Right cardiac atrium (tissue), 5 donors: Measurements from ENCODE around the gene CTNND2. TPM values are rescaled to one million over a fixed set of nuclear protein-coding genes. Genes with fewer than 3 reads are reported as not detected.

Experiments
- ATAC-seq, 2 donors: fragments of 200-7000 bp; cut with Tn5 transposase; one replicate each; pipeline versions ENCODE4 v1.8.0 to v1.9.1; 2020; ENCODE audit warnings: moderate library complexity in 2 of 2, mild to moderate bottlenecking in 1 of 2
- DNase-seq, 3 donors: peaks; one replicate each; pipeline ENCODE4 v3.0.0-alpha.2; 2020
- H3K27ac ChIP-seq: one replicate; pipeline ENCODE4 v1.5.1; 2013; ENCODE audit warnings: mild to moderate bottlenecking, low read length, control low read depth, moderate library complexity
- H3K27me3 ChIP-seq: one replicate; pipeline ENCODE4 v1.6.1; 2013; ENCODE audit not compliant: control insufficient read depth, insufficient read depth
- H3K4me1 ChIP-seq: one replicate; pipeline ENCODE4 v1.6.1; 2013; ENCODE audit warnings: low read length; ENCODE audit not compliant: control insufficient read depth, insufficient read depth
- H3K4me3 ChIP-seq: one replicate; pipeline ENCODE4 v1.5.1; 2013; ENCODE audit warnings: low read length, control low read depth
- H3K9me3 ChIP-seq: one replicate; pipeline ENCODE4 v1.6.1; 2013; ENCODE audit warnings: low read length; ENCODE audit not compliant: control insufficient read depth
- WGBS: extraction: QIAGEN DNeasy Blood & Tissue Kit; methylation state at CpG from one replicate; pipeline ENCODE4 v1.1.7; 2013; 5-methylcytosine and 5-hydroxymethylcytosine counted together
- intact Hi-C, 4 donors: fragments of 100-400 bp; cut with DNase I; formaldehyde crosslinking; loops; one replicate each; pipeline versions ENCODE4 v1.11.0 to v1.14.0; 2022 to 2023
- polyA plus RNA-seq: library from polyadenylated mRNA; stranded (reverse); fragments of 200-250 nt; gene quantifications from one replicate; pipeline ENCODE4 v1.2.3, GENCODE V29; 2013
- total RNA-seq, 4 donors: library from RNA; stranded (reverse); fragmentation: NEBNext Ultra II Directional; extraction: Animal tissue kit (Norgen Biotek cat#: 25700); gene quantifications; one replicate each; pipeline ENCODE4 v1.2.1, GENCODE V29; 2021
- donor health status: healthy with polysubstance abuse.
- donor health status: DM: no; HTN: yes; CAD: no.
- donor health status: DM: no; HTN: no; CAD: no.
- donor health status: DM: no; HTN: yes; CAD: no; lungs with severe emphysema.
- donor health status: DM: yes; HTN: yes; CAD: no.

CTNND2 gene
- total and polyA plus RNA-seq, 5 donors, result 2.6 to 14.0 (median 4.8) TPM

DNA sequence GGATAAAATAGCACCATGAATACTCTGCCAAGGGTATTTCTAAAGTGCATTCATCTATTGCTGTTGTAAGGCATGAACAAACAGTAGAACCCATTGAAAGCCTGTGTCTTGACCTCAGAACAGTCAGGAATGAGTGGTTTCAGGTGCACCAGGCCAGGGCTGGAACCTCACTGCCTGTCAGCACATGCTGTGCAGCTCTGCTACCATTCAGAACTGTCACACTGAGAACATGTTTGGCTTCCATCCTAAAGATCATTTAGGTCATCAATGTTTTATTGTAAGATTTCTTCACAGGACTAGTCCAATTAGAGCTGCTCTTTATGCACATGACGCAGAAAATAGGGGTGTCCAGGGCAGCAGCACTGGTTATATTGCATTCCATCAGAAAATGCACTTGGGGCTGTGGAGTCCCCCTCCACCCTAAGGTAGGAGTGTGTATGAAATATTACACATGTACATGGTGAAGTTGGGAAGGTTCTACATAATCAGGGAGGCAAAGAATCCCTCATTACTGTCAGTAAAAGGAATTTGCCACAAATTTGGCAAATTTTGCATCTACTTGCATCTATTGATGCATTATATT lies 408.0 kb downstream of the CTNND2 start:
- Histone ChIP-seq H3K4me3 (no peak overlapping the region), H3K27me3 (no peaks in the 10 kb centered on the region), H3K9me3 (peaks cover 2% of the 10 kb centered on the region), H3K27ac (no peak overlapping the region), H3K4me1 (peaks cover 1% of the 10 kb centered on the region)
- WGBS, result 85% methylated on average over 1 of the region's 1 CpG
- intact Hi-C loops, result loop anchor here in 1 of 4 donors (10.0 kb wide), 1 partner anchor 231 kb away; no protein-coding TSS in a partner anchor
- DNase-seq, result no peak
- ATAC-seq, result no peak

GRCh38 chr5:11494340-11494739 lies 409.9 kb downstream of the CTNND2 start:
- Histone ChIP-seq H3K4me3 (no peak overlapping the region), H3K4me1 (peaks cover 1% of the 10 kb centered on the region), H3K27me3 (no peaks in the 10 kb centered on the region), H3K27ac (no peak overlapping the region), H3K9me3 (peaks cover 2% of the 10 kb centered on the region)
- 24% methylated on average over 3 of the region's 3 CpGs for WGBS
- intact Hi-C loops, result loop anchor here in 1 of 4 donors (10.0 kb wide), 1 partner anchor 230 kb away; no protein-coding TSS in a partner anchor
- ATAC-seq (no peak), DNase-seq (no peak)

DNA sequence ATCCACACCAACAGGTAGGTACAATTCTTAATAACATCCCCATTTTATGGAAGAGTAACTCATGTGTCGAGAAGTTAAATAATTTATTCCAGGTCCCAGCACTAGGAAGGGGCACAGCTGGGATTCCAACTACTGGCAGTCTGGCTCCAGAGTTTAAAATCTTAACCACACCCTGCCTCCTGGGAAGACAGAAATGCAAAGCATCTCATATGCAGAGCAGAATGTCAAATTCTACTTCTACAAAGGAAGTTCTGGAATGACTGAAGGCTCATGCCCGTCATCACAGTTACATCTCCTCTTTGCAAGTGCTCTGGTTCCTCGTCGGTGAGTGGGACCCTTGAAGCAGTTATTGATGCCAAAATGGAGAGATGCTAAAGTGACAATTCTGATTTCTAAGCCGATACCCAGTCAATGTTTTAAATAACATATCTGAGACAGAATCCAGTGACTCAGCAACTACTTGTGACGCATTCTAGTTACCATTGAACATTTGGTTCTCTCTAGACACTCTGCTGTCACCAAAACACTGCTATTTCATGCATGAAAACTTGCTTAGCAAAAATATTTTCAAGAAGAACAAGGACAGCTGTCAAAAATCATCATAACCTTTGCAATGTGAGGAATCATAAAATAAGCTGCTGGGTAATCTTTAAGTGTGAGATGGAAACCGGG lies 412.7 kb downstream of the CTNND2 start:
- 75% methylated on average over 7 of the region's 7 CpGs for WGBS
- ATAC-seq (no peak), DNase-seq (no peak)
- Histone ChIP-seq H3K27ac (no peak overlapping the region), H3K9me3 (no peaks in the 10 kb centered on the region), H3K4me1 (peaks cover 1% of the 10 kb centered on the region), H3K4me3 (no peak overlapping the region), H3K27me3 (no peaks in the 10 kb centered on the region)
- intact Hi-C loops, result loop anchor here in 1 of 4 donors (10.0 kb wide), 1 partner anchor 227 kb away; no protein-coding TSS in a partner anchor

DNA sequence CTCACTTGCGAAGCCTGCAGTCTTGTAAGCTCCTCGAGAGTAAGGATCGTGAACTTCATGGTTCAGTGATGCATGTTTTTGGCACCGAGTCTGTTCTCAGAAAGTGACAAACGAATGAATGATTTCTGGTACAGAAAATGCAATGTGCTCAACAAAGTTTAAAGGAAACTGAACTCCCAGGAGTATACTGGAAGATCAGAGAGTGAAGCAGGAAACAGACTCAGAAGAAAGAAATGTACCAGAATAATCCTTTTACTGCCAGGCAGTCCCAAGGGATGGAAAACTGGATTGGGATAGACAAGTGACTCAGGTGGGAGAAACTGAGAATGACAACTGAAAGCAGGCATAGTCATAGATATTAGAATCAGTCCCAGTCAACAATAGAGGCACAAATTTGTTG lies 420.6 kb downstream of the CTNND2 start:
- 81% methylated on average over 5 of the region's 5 CpGs for WGBS
- no peak for DNase-seq
- Histone ChIP-seq H3K9me3 (no peaks in the 10 kb centered on the region), H3K4me1 (no peaks in the 10 kb centered on the region), H3K27ac (no peak overlapping the region), H3K4me3 (no peak overlapping the region), H3K27me3 (no peaks in the 10 kb centered on the region)
- ATAC-seq, result no peak
- intact Hi-C loops, result no loop called here

- no peak overlapping the region for H3K27ac ChIP-seq
These were observed 422.2 kb downstream of the CTNND2 start for GRCh38 chr5:11482011-11482410.

DNA sequence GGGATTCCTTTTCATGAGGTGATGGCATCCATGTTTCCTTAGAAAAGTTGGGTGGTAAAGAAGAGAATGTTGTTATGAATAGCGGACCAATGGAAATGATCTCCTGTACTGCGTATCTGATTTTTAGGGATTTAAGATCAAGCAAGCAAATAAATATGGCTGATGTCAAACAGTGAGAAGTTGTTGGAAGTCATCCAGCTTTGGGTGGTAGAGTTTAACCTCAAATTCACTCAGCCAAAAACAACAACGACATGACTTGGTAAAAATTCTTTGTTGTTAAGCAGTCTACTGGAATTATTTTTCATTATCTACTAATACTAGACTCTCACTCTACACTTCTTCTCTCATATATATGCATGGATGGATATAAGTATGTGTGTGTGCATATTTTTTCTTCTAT lies 426.5 kb downstream of the CTNND2 start:
- Histone ChIP-seq H3K27me3 (no peaks in the 10 kb centered on the region), H3K27ac (no peak overlapping the region), H3K4me3 (no peak overlapping the region), H3K9me3 (no peaks in the 10 kb centered on the region), H3K4me1 (no peaks in the 10 kb centered on the region)
- intact Hi-C loops, result no loop called here
- ATAC-seq (no peak), DNase-seq (no peak)
- 84% methylated on average over 3 of the region's 3 CpGs for WGBS

More at GRCh38 chr5:11482011-11482410, 422.2 kb downstream of the CTNND2 start:
- no peaks in the 10 kb centered on the region for H3K9me3 ChIP-seq
- ATAC-seq (no peak), DNase-seq (no peak)
- intact Hi-C loops, result no loop called here
- WGBS, result 83% methylated on average over 4 of the region's 4 CpGs
- H3K27me3 ChIP-seq, result no peaks in the 10 kb centered on the region
- no peak overlapping the region for H3K4me3 ChIP-seq
- no peaks in the 10 kb centered on the region for H3K4me1 ChIP-seq

- DNase-seq, result no peak
- H3K27ac ChIP-seq, result no peak overlapping the region
- H3K9me3 ChIP-seq, result no peaks in the 10 kb centered on the region
- 84% methylated on average over 2 of the region's 2 CpGs for WGBS
- intact Hi-C loops, result no loop called here
- no peak for ATAC-seq
- no peaks in the 10 kb centered on the region for H3K4me1 ChIP-seq
- no peaks in the 10 kb centered on the region for H3K27me3 ChIP-seq
- no peak overlapping the region for H3K4me3 ChIP-seq
These were observed 427.4 kb downstream of the CTNND2 start for GRCh38 chr5:11476866-11477265.

GRCh38 chr5:11468334-11469039 lies 435.8 kb downstream of the CTNND2 start:
- WGBS, result 89% methylated on average over 6 of the region's 6 CpGs
- intact Hi-C loops, result no loop called here
- H3K4me1 ChIP-seq, result peaks cover 1% of the 10 kb centered on the region
- peaks cover 2% of the 10 kb centered on the region for H3K9me3 ChIP-seq
- DNase-seq, result no peak
- H3K27ac ChIP-seq, result no peak overlapping the region
- H3K27me3 ChIP-seq, result no peaks in the 10 kb centered on the region
- ATAC-seq, result no peak
- H3K4me3 ChIP-seq, result no peak overlapping the region

DNA sequence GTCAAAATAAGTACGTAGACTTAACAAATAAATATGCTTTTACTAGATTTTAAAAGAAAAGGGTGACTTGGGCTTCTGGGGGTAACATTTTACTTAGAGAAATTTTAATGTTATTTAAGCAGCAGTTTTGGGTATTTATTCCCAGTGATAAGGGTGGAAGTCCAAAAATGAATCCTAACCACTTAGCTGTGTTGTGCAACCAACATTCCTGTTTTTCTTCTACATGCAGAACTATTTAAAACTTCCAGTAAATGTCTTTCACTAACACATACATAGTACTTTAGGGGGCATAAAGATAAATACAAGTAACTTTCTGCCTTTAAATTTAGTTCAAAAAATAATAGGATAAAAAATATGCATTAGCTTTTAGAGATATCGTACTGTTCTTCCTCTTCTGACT lies 436.7 kb downstream of the CTNND2 start:
- no peaks in the 10 kb centered on the region for H3K27me3 ChIP-seq
- no peak overlapping the region for H3K4me3 ChIP-seq
- ATAC-seq (no peak), DNase-seq (no peak)
- 84% methylated on average over 2 of the region's 2 CpGs for WGBS
- H3K27ac ChIP-seq, result no peak overlapping the region
- intact Hi-C loops, result no loop called here
- peaks cover 1% of the 10 kb centered on the region for H3K4me1 ChIP-seq
- H3K9me3 ChIP-seq, result peaks cover 2% of the 10 kb centered on the region

DNA sequence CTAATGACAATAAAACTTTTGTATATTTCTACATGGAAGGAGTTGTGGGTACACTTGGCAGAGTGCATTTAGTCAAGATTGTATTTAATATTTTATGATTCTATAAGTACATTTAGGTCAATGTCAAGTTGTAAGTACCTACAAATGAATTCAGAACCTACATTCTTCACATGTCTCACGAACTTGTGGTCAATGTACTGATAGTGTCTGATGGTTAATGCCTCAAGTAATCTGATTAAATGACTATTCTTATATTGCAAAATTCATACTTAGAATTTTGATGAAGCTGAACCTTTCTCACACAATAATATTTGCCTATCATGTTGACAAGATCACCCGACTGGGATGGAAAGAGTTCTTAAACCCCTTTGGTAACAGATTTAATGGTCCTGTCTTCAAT lies 444.5 kb downstream of the CTNND2 start:
- intact Hi-C loops, result no loop called here
- DNase-seq, result no peak
- 65% methylated on average over 2 of the region's 2 CpGs for WGBS

GRCh38 chr5:11455505-11455904 lies 448.7 kb downstream of the CTNND2 start:
- DNase-seq (no peak), ATAC-seq (no peak)
- no peaks in the 10 kb centered on the region for H3K4me1 ChIP-seq
- no peak overlapping the region for H3K27ac ChIP-seq
- H3K4me3 ChIP-seq, result no peak overlapping the region
- no peaks in the 10 kb centered on the region for H3K9me3 ChIP-seq
- H3K27me3 ChIP-seq, result no peaks in the 10 kb centered on the region
- intact Hi-C loops, result no loop called here
- WGBS, result 92% methylated on average over 2 of the region's 2 CpGs

More for the DNA sequence above, 444.5 kb downstream of the CTNND2 start:
- Histone ChIP-seq H3K27me3 (no peaks in the 10 kb centered on the region), H3K4me3 (no peak overlapping the region), H3K9me3 (no peaks in the 10 kb centered on the region), H3K27ac (no peak overlapping the region), H3K4me1 (no peaks in the 10 kb centered on the region)
- ATAC-seq, result no peak
